UCSD-AML1 (cell line): ENCODE data around the gene PRR15L.
A peak's percentile ranks its signal among the peaks of the same experiment; 100 is the strongest.
"Not testable (repeated sequence)": the region's sequence is repeated elsewhere in the genome, so short reads cannot be mapped to it uniquely, and the experiment has no call there.

Source experiments
- DNase-seq: peaks from one replicate; lab custom pipeline; 2025; ENCODE audit not compliant: unreplicated experiment; lab: John Stamatoyannopoulos, UW

The PRR15L gene

GRCh38 chr17:47941246-47942095 is 16.2 kb downstream of the PRR15L start, which contains the start of gene PNPO:
Gene PNPO (plus strand): TSS chr17:47941571. CDS start chr17:47941676, 105 bp downstream.
- DNase-seq: peak; percentile 91

- DNase-seq: no peak
These were observed 19.7 kb downstream of the PRR15L start for GRCh38 chr17:47937941-47938340.

GRCh38 chr17:47935961-47936360 is 21.7 kb downstream of the PRR15L start:
- DNase-seq: no peak

DNA sequence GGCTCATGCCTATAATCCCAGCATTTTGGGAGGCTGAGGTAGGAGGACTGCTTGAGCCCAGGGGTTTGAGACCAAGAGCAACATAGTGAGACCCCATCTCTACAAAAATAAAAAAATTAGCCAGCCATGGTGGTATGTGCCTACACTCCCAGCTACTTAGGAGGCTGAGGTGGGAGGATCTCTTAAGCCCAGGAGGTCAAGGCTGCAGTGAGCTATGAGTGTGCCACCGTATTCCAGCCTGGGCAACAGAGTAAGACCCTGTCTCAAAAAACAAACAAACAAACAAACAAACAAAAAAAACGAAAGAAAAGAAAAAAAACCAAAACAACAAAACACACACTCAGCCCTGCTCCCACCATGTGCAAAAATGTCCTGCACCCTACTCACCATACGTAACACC is 22.2 kb downstream of the PRR15L start:
- not testable (repeated sequence) for DNase-seq

DNA sequence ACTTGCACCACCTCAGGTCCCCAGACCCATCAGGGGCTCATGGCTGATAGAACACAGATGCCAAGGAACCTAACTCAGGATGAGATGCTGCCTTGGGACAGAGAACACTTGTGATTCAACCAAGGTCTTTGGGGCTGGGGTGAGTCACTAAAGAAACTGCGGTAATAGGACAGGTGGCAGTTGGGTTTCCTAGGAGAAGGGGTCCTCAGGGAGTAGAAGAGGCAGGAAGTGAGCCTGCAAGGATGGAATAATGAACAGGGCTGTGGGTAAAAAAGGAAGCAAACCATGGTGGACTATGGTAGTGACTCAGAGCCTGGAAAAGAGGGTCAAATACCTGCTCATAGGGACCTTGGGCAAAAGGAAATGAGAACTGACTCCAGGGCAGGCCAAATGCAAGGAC is 22.8 kb downstream of the PRR15L start:
- no peak for DNase-seq

DNA sequence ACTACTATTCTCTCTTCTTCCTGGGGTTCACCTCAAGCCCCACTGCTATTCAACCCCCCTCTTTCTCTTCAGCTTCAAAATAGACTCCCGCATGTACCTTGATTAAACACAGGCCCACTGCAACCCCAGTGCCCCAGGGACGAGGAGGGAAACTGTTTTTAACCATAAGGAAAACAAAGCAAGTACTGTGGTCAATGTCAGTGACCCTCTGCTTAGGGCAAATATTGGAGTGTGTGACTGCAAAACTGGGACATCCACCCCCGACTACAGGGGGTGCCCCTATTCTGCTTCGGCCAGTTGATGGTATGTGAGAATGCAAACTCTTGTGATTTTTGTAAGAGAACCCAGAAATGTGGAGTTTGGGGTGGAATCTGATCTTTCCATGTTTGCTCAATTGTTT is 25.8 kb downstream of the PRR15L start:
- no peak for DNase-seq

- no peak for DNase-seq
These were observed 28.3 kb downstream of the PRR15L start for GRCh38 chr17:47929218-47930000.

GRCh38 chr17:47928415-47928814 is 29.3 kb downstream of the PRR15L start:
- DNase-seq: no peak

DNA sequence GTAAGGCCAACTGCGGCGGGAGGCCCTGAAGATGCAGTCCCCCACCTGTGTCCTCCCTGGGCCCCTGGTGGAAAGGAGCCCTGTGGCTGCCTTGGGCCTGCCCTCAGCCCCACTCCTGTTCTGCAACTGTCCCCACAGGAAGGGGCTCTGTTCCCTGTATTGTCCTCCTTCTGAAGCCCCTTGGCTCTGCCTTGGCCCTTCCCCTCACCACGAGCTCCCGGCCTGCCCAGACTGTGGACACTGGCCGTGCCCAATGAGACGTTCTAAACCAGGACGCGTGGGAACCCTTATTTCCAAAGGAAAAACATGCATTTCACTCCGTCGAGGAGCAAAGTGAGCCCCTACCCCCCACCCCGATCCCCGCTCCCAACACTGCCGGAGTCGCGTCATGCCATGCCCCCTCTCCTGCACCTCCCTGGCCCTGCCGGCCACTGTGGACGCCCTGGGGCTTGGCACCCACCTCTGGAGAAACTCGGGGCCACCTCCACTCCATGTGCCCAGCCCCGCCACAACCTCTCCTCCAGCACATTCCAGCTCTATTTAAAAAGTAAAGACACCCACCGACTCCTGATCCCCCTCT is 29.8 kb downstream of the PRR15L start:
- no peak for DNase-seq

GRCh38 chr17:47925678-47925988 is 32.0 kb downstream of the PRR15L start:
- DNase-seq: no peak

DNA sequence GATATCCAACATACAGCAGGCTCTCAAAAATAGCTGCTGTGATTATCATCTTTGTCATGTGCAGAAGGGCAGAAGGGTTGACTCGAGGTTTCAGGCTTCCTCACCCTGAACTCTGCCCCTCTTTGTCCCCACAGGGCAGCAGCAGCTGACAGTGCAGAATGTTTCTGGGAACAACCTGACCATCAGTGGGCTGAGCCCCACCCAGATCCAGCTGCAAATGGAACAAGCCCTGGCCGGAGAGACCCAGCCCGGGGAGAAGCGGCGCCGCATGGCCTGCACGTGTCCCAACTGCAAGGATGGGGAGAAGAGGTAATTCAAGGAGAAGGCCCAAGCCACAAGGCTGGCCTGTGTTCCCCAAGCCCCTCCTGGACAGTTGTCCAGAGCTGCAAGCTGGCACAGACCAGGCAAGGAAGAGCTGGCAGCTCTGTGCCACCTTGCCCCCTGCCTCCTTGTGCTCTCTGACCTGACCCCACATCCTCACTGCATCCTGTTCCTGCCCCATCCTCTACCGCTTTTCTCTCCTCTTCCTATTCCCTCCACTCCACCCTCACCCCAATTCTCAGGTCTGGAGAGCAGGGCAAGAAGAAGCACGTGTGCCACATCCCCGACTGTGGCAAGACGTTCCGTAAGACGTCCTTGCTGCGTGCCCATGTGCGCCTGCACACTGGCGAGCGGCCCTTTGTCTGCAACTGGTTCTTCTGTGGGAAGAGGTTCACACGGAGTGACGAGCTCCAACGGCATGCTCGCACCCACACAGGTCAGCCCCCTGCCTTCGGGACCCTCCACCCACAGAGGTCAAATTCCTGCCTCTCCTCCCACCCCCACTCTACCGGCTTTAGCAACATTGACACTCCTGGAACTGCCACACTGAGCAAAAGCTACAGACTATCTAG is 32.7 kb downstream of the PRR15L start:
- DNase-seq: no peak

DNA sequence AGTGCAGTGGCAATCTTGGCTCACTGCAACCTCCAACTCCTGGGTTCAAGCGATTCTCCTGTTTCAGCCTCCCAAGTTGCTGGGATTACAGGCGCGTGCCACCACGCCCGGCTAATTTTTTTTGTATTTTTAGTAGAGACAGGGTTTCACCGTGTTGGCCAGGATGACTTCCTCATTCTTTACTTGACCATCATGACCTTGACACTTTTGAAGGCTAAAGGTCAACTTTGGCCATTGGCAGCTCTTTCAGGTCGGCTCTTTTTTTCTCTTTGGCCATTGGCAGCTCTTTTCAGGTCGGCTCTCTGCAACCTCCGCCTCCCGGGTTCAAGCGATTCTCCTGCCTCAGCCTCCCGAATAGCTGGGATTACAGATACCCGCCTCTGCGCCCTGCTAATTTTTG is 37.8 kb downstream of the PRR15L start:
- not testable (repeated sequence) for DNase-seq

- DNase-seq: no peak
These were observed 38.7 kb downstream of the PRR15L start for GRCh38 chr17:47918991-47919390.

DNA sequence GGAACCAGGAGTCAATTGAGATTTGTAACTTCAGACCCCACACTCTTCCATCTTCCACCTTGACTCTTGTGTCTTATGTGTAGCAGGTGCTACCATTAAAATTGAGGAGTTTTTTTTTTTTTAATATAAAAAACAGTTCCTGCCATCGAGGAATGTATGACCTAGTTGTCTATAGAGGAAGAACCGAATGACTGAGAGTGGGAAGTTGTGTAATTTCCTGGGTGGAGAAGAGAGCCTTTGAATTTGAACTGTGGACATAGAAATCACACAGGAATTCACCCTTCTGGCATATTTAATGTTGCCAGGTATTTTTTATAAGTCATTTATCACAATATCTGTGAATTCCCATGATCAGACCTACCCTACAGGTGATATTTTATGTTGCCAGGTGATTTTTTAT is 39.7 kb downstream of the PRR15L start:
- no peak for DNase-seq

DNA sequence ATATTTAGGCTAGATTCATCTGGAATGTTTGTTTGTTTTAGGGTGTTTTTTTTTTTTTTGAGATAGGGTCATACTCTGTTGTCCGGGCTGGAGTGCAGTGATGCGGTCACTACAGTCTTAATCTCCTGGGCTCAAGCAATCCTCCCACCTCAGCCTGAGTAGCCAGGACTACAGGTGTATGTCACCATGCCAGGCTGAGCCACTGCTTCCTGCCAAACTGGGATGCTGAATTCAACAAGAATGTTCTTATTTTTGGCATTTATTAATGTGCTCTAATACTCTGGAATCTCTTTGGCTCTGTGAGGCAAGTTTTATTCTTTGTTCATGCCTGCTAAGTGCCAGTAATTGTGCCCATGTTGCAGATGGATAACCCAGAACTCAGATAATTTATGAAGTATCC is 40.1 kb downstream of the PRR15L start:
- DNase-seq: no peak

GRCh38 chr17:47916489-47917208 is 41.0 kb downstream of the PRR15L start:
- no peak for DNase-seq

DNA sequence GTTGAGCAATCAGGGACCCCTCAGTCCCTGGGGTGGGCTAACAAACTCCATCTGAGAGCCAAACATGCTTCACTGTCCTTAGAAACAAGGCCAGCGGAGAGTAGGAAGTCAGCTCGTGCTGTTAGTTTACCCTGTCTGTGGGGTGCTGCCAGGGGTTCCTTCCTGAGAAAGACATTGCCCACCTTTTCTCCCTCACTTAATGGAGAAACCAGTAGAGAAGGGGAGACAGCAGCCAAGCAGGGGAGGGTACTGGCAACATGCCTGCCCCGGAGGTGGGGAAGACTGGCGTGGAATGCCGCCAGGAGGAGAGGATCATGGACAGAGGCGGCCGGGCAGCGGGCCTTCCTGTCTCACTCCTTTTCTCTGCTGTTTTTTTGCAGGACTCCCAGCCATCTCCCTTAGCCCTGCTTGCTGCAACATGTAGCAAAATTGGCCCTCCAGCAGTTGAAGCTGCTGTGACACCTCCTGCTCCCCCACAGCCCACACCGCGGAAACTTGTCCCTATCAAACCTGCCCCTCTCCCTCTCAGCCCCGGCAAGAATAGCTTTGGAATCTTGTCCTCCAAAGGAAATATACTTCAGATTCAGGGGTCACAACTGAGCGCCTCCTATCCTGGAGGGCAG is 41.8 kb downstream of the PRR15L start:
- DNase-seq: no peak

DNA sequence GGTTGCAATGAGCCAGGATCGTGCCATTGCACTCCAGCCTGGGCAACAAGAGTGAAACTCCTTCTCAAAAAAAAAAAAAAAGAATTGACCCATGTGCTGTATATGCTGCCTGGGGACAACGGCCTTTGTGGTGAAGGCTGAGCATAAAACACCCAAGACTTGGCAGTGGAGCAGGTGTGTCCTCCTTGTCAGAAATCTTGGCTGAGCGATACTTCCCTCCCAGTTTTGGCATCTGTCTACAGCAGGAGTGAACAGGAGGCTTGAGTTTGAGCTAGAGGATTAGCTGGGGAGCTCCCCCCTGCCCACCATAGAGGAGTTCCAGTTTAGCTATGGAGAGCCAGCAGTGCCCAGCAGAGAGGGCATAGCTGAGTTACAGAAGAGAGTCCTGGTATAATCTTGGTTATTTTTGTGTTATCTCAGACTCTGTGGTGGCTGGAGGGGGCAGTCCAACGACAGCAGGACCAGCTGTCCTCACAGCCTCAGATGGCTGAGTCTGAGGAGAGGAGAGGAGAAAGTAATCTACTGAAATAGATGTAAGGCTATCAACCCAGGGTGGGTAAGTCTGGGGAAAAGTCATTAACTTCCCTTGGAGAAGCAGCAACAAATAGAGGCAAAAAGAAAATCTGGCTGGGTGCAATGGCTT is 43.3 kb downstream of the PRR15L start:
- DNase-seq: no peak

GRCh38 chr17:47913050-47913449 is 44.6 kb downstream of the PRR15L start:
- no peak for DNase-seq
